Measurements from ENCODE around the gene PIK3CG. TPM values are rescaled to one million over a fixed set of nuclear protein-coding genes. Genes with fewer than 3 reads are reported as not detected.
"Not testable (repeated sequence)": the region's sequence is repeated elsewhere in the genome, so short reads cannot be mapped to it uniquely, and the experiment has no call there.

Gene PIK3CG
- total RNA-seq, 6 donors from 2014 or later, result 7.1 to 21.9 (median 10.1) TPM

- H3K4me3 ChIP-seq, result no peak overlapping the region
- no peak for ATAC-seq (ENCODE audit: low FRiP score in 2 of 2)
- no peak for DNase-seq
- no peaks in the 10 kb centered on the region for H3K27me3 ChIP-seq
- no peak overlapping the region for H3K27ac ChIP-seq
- H3K36me3 ChIP-seq, result no peaks in the 10 kb centered on the region
- no peak for TF ChIP-seq POLR2A (IDR thresholded peaks at IDR 0.05)
- H3K9me3 ChIP-seq, result no peaks in the 10 kb centered on the region
- H3K4me1 ChIP-seq, result no peaks in the 10 kb centered on the region
Observed at GRCh38 chr7:106823631-106824030, 41.5 kb upstream of the PIK3CG start.

- TF ChIP-seq POLR2A (IDR thresholded peaks at IDR 0.05) (no peak), CTCF (IDR thresholded peaks at IDR 0.05) (no peak), EP300 (IDR thresholded peaks at IDR 0.05) (no peak), POLR2AphosphoS5 (IDR thresholded peaks at IDR 0.05) (no peak)
- Histone ChIP-seq H3K4me1 (no peaks in the 10 kb centered on the region), H3K36me3 (no peaks in the 10 kb centered on the region), H3K9me3 (peaks cover 0 to 4% (median 0%) of the 10 kb centered on the region in 4 donors), H3K27me3 (no peaks in the 10 kb centered on the region), H3K4me3 (no peak overlapping the region), H3K27ac (no peak overlapping the region)
- DNase-seq, result no peak
- ATAC-seq (ENCODE audit: low FRiP score in 2 of 2), result no peak
- WGBS, 2 donors, result 90 to 97% methylated on average over 4 of the region's 4 CpGs
Observed at GRCh38 chr7:106824458-106824857, 40.6 kb upstream of the PIK3CG start.

GRCh38 chr7:106827626-106828025, 37.5 kb upstream of the PIK3CG start:
- ATAC-seq (ENCODE audit: low FRiP score in 2 of 2), result no peak
- Histone ChIP-seq H3K9me3 (peaks cover 0 to 10% (median 0%) of the 10 kb centered on the region in 4 donors), H3K36me3 (no peaks in the 10 kb centered on the region), H3K27me3 (no peaks in the 10 kb centered on the region), H3K27ac (no peak overlapping the region), H3K4me1 (no peaks in the 10 kb centered on the region), H3K4me3 (no peak overlapping the region)
- TF ChIP-seq EP300 (IDR thresholded peaks at IDR 0.05), result no peak
- no peak for TF ChIP-seq POLR2A (IDR thresholded peaks at IDR 0.05)
- no peak for TF ChIP-seq POLR2AphosphoS5 (IDR thresholded peaks at IDR 0.05)
- TF ChIP-seq CTCF (IDR thresholded peaks at IDR 0.05), result no peak
- DNase-seq, result no peak
- WGBS, 2 donors, result 91 to 93% methylated on average over 2 of the region's 2 CpGs

- TF ChIP-seq EP300 (IDR thresholded peaks at IDR 0.05) (no peak), POLR2A (IDR thresholded peaks at IDR 0.05) (no peak), CTCF (IDR thresholded peaks at IDR 0.05) (no peak), POLR2AphosphoS5 (IDR thresholded peaks at IDR 0.05) (no peak)
- WGBS, 2 donors, result 89 to 93% methylated on average over 7 of the region's 7 CpGs
Observed at GRCh38 chr7:106829496-106829895, 35.6 kb upstream of the PIK3CG start.

GRCh38 chr7:106830896-106831295, 34.2 kb upstream of the PIK3CG start:
- not testable (repeated sequence) for ATAC-seq (ENCODE audit: low FRiP score in 2 of 2); H3K9me3 ChIP-seq; H3K27me3 ChIP-seq; H3K27ac ChIP-seq; H3K4me3 ChIP-seq; H3K4me1 ChIP-seq; H3K36me3 ChIP-seq
- 91 to 96% methylated on average over 9 of the region's 9 CpGs for WGBS, 2 donors
- peak in 1 of 2 donors; percentile 29 for DNase-seq

More at GRCh38 chr7:106829496-106829895, 35.6 kb upstream of the PIK3CG start:
- no peak overlapping the region for H3K27ac ChIP-seq
- H3K36me3 ChIP-seq, result no peaks in the 10 kb centered on the region
- H3K27me3 ChIP-seq, result no peaks in the 10 kb centered on the region
- H3K4me3 ChIP-seq, result no peak overlapping the region
- ATAC-seq (ENCODE audit: low FRiP score in 2 of 2) (no peak), DNase-seq (no peak)
- H3K9me3 ChIP-seq, result peaks cover 0 to 10% (median 0%) of the 10 kb centered on the region in 4 donors
- H3K4me1 ChIP-seq, result no peaks in the 10 kb centered on the region

- ATAC-seq (ENCODE audit: low FRiP score in 2 of 2) (no peak), DNase-seq (no peak)
- peaks cover 0 to 4% (median 0%) of the 10 kb centered on the region in 4 donors for H3K9me3 ChIP-seq
- no peaks in the 10 kb centered on the region for H3K36me3 ChIP-seq
- H3K4me1 ChIP-seq, result no peaks in the 10 kb centered on the region
- H3K27me3 ChIP-seq, result no peaks in the 10 kb centered on the region
- H3K4me3 ChIP-seq, result no peak overlapping the region
- no peak for TF ChIP-seq EP300 (IDR thresholded peaks at IDR 0.05)
- TF ChIP-seq CTCF (IDR thresholded peaks at IDR 0.05), result no peak
- TF ChIP-seq POLR2AphosphoS5 (IDR thresholded peaks at IDR 0.05), result no peak
- TF ChIP-seq POLR2A (IDR thresholded peaks at IDR 0.05), result no peak
- H3K27ac ChIP-seq, result no peak overlapping the region
- 91 to 93% methylated on average over 2 of the region's 2 CpGs for WGBS, 2 donors
Observed at GRCh38 chr7:106836816-106837215, 28.3 kb upstream of the PIK3CG start.

Data from upper lobe of left lung (tissue), 6 donors.